ENCODE measurements around the gene LILRA1. TPM values are rescaled to one million over a fixed set of nuclear protein-coding genes. Genes with fewer than 3 reads are reported as not detected.
"Not testable (repeated sequence)": the region's sequence is repeated elsewhere in the genome, so short reads cannot be mapped to it uniquely, and the experiment has no call there.

LILRA1 gene
- total and polyA plus RNA-seq, 2 of the 13 experiments (the other 11 are each of a cell fraction or from before 2014, with no cell fraction given), result not detected

DNA sequence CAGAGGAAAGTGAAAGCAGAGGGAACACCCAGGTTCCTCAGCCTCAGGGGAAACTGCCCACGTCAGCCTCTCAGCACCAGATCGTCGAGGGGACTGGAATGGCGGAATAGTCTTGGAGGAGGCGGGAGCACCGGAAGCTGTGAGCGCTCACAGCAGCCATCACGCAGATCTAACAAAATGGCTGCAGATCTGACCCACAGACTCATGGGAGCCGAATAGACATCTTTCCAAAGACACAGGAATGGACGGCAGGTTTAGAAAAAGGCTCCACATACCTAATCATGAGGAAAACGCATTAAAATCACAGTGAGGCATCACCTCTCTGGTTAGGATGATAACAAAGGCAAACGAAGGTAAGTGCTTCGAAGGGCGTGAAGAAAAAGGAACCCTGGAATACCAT is 31.6 kb upstream of the LILRA1 start (continued):
- TF ChIP-seq, protein P1, sequence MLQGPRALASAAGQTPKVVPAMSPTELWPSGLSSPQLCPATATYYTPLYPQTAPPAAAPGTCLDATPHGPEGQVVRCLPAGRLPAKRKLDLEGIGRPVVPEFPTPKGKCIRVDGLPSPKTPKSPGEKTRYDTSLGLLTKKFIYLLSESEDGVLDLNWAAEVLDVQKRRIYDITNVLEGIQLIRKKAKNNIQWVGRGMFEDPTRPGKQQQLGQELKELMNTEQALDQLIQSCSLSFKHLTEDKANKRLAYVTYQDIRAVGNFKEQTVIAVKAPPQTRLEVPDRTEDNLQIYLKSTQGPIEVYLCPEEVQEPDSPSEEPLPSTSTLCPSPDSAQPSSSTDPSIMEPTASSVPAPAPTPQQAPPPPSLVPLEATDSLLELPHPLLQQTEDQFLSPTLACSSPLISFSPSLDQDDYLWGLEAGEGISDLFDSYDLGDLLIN (CRISPR knock-in tag; IDR thresholded peaks at IDR 0.05; ENCODE audit: borderline replicate concordance), result no peak
- no peak for TF ChIP-seq CHD4 (IDR thresholded peaks at IDR 0.05; ENCODE audit: borderline replicate concordance, low read length)
- TF ChIP-seq RXRA (CRISPR knock-in tag; IDR thresholded peaks at IDR 0.05), result no peak
- TF ChIP-seq, protein P2, sequence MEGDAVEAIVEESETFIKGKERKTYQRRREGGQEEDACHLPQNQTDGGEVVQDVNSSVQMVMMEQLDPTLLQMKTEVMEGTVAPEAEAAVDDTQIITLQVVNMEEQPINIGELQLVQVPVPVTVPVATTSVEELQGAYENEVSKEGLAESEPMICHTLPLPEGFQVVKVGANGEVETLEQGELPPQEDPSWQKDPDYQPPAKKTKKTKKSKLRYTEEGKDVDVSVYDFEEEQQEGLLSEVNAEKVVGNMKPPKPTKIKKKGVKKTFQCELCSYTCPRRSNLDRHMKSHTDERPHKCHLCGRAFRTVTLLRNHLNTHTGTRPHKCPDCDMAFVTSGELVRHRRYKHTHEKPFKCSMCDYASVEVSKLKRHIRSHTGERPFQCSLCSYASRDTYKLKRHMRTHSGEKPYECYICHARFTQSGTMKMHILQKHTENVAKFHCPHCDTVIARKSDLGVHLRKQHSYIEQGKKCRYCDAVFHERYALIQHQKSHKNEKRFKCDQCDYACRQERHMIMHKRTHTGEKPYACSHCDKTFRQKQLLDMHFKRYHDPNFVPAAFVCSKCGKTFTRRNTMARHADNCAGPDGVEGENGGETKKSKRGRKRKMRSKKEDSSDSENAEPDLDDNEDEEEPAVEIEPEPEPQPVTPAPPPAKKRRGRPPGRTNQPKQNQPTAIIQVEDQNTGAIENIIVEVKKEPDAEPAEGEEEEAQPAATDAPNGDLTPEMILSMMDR (CRISPR knock-in tag; IDR thresholded peaks at IDR 0.05), result no peak
- TF ChIP-seq YEATS4 (CRISPR knock-in tag; IDR thresholded peaks at IDR 0.05; ENCODE audit: borderline replicate concordance), result no peak
- TF ChIP-seq, protein P3, sequence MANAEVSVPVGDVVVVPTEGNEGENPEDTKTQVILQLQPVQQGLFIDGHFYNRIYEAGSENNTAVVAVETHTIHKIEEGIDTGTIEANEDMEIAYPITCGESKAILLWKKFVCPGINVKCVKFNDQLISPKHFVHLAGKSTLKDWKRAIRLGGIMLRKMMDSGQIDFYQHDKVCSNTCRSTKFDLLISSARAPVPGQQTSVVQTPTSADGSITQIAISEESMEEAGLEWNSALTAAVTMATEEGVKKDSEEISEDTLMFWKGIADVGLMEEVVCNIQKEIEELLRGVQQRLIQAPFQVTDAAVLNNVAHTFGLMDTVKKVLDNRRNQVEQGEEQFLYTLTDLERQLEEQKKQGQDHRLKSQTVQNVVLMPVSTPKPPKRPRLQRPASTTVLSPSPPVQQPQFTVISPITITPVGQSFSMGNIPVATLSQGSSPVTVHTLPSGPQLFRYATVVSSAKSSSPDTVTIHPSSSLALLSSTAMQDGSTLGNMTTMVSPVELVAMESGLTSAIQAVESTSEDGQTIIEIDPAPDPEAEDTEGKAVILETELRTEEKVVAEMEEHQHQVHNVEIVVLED (CRISPR knock-in tag; IDR thresholded peaks at IDR 0.05; ENCODE audit: borderline replicate concordance), result no peak
- TF ChIP-seq, protein P4, sequence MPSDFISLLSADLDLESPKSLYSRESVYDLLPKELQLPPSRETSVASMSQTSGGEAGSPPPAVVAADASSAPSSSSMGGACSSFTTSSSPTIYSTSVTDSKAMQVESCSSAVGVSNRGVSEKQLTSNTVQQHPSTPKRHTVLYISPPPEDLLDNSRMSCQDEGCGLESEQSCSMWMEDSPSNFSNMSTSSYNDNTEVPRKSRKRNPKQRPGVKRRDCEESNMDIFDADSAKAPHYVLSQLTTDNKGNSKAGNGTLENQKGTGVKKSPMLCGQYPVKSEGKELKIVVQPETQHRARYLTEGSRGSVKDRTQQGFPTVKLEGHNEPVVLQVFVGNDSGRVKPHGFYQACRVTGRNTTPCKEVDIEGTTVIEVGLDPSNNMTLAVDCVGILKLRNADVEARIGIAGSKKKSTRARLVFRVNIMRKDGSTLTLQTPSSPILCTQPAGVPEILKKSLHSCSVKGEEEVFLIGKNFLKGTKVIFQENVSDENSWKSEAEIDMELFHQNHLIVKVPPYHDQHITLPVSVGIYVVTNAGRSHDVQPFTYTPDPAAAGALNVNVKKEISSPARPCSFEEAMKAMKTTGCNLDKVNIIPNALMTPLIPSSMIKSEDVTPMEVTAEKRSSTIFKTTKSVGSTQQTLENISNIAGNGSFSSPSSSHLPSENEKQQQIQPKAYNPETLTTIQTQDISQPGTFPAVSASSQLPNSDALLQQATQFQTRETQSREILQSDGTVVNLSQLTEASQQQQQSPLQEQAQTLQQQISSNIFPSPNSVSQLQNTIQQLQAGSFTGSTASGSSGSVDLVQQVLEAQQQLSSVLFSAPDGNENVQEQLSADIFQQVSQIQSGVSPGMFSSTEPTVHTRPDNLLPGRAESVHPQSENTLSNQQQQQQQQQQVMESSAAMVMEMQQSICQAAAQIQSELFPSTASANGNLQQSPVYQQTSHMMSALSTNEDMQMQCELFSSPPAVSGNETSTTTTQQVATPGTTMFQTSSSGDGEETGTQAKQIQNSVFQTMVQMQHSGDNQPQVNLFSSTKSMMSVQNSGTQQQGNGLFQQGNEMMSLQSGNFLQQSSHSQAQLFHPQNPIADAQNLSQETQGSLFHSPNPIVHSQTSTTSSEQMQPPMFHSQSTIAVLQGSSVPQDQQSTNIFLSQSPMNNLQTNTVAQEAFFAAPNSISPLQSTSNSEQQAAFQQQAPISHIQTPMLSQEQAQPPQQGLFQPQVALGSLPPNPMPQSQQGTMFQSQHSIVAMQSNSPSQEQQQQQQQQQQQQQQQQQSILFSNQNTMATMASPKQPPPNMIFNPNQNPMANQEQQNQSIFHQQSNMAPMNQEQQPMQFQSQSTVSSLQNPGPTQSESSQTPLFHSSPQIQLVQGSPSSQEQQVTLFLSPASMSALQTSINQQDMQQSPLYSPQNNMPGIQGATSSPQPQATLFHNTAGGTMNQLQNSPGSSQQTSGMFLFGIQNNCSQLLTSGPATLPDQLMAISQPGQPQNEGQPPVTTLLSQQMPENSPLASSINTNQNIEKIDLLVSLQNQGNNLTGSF (CRISPR knock-in tag; IDR thresholded peaks at IDR 0.05), result no peak
- TF ChIP-seq KLF13 (CRISPR knock-in tag; IDR thresholded peaks at IDR 0.05), result no peak
- no peak for TF ChIP-seq ELF3 (CRISPR knock-in tag; IDR thresholded peaks at IDR 0.05)
- TF ChIP-seq SIN3B (IDR thresholded peaks at IDR 0.05; ENCODE audit: low read length), result no peak
- no peak for TF ChIP-seq ZNF44 (CRISPR knock-in tag; IDR thresholded peaks at IDR 0.05)
- TF ChIP-seq ZNF790 (CRISPR knock-in tag; IDR thresholded peaks at IDR 0.05; ENCODE audit: borderline replicate concordance), result no peak
- no peak for TF ChIP-seq IKZF4 (CRISPR knock-in tag; IDR thresholded peaks at IDR 0.05; ENCODE audit: borderline replicate concordance, low read depth, not compliant biosample characterization)

DNA sequence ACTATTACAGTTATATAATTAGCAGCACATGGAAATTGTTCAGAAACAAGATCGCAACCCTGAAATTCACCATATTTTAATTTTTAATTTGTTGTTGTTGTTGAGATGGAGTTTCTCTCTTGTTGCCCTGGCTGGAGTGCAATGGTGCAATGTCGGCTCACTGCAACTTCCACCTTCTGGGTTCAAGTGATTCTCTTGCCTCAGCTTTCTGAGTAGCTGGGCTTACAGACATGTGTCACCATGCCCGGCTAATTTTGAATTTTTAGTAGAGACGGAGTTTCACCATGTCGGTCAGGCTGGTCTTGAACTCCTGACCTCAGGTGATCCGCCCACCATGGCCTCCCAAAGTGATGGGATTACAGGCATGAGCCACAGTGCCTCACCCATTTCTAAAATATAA is 30.2 kb upstream of the LILRA1 start:
- H3K4me3 ChIP-seq (replicated peaks in 1 of 3; ENCODE audit: insufficient read depth in 1 of 3, low read depth in 2 of 3, low read length in 3 of 3); H3K79me2 ChIP-seq (ENCODE audit: insufficient read depth, low read length); H4K20me1 ChIP-seq (ENCODE audit: insufficient read depth, low read length); intact Hi-C loops (cut with micrococcal nuclease; ENCODE audit: unreplicated experiment); H3K27me3 ChIP-seq (ENCODE audit: control insufficient read depth in 1 of 2, insufficient read depth in 2 of 2, low read length in 2 of 2); DNase-seq (ENCODE audit: low spot score); H3K27ac ChIP-seq (ENCODE audit: extremely low read length, insufficient read depth, low read length); in situ Hi-C loops (cut with HindIII; ENCODE audit: extremely low pct_ligation_motif_present, low pct_unique_long_range_greater_than_20kb); H3K4me2 ChIP-seq (ENCODE audit: low read depth, low read length); H2AFZ ChIP-seq (ENCODE audit: low read length); FAIRE-seq; H3K9me3 ChIP-seq (ENCODE audit: low read length); H3K36me3 ChIP-seq (replicated peaks in 1 of 2; ENCODE audit: control insufficient read depth in 1 of 2, insufficient read depth in 2 of 2, low read length in 2 of 2); ATAC-seq; CTCF ChIA-PET (ENCODE audit: low intra/inter-chr PET ratio, low total read pairs); BruUV-seq (replicated peaks); H3K9ac ChIP-seq (ENCODE audit: insufficient read depth, low read depth, low read length); H3K4me1 ChIP-seq (ENCODE audit: insufficient read depth, low read length); POLR2A ChIA-PET: not testable (repeated sequence)
- WGBS (ENCODE audit: low lambda C conversion rate), result 27% methylated on average over 6 of the region's 6 CpGs

All from HepG2 (cell line).